Measurements from ENCODE around the gene IRF2BP1.

GRCh38 chr19:45900738-45901431, 14.9 kb upstream of the IRF2BP1 start:
- TF ChIP-seq HNRNPH1 (optimal IDR thresholded peaks at IDR 0.05; ENCODE audit: low read depth, low read length) (no peak), CTCF (CRISPR knock-in tag; IDR thresholded peaks at IDR 0.05) (no peak), ZNF460 (CRISPR knock-in tag; IDR thresholded peaks at IDR 0.05; ENCODE audit: borderline replicate concordance) (no peak), POLR2AphosphoS5 (IDR thresholded peaks at IDR 0.05; ENCODE audit: low read depth, low read length) (no peak), USF2 (IDR thresholded peaks at IDR 0.05; ENCODE audit: low read depth, low read length) (no peak), USF2 (CRISPR knock-in tag; IDR thresholded peaks at IDR 0.05; ENCODE audit: borderline replicate concordance) (no peak)

Measured in HepG2 (cell line).